IMR-90 (cell line): Measurements from ENCODE around the gene KCNG4. TPM values are rescaled to one million over a fixed set of nuclear protein-coding genes. Genes with fewer than 3 reads are reported as not detected.
A peak's percentile ranks its signal among the peaks of the same experiment; 100 is the strongest.

Source experiments
- ATAC-seq: fragments of 200-7000 bp; cut with Tn5 transposase; 2 replicates; pipeline ENCODE4 v1.9.1; 2020; ENCODE audit warnings: low read depth, mild to moderate bottlenecking, moderate library complexity
- BruUV-seq: library from RNA; stranded (reverse); fragments of 400-500 nt; replicated peaks from 2 replicates; lab custom pipeline; 2021; lab: Mats Ljungman, UMichigan
- CTCF ChIA-PET: fragments of 300-600 bp; formaldehyde crosslinking; extraction: SDS; loops from one replicate; lab custom pipeline; 2021; ENCODE audit warnings: antibody characterized with exemption; lab: Yijun Ruan, JAX
- POLR2A ChIA-PET: fragments of 300-600 bp; sonication (Branson Sonifier 250); formaldehyde crosslinking; loops from one replicate; lab custom pipeline; 2022; ENCODE audit warnings: antibody characterized with exemption; ENCODE audit not compliant: unreplicated experiment; lab: Charles Lee
- DNase-seq: peaks from one replicate; pipeline ENCODE4 v3.0.0; 2013
- H2AFZ ChIP-seq: replicated peaks from 2 replicates; pipeline ENCODE3; 2013; ENCODE audit warnings: low read length, mild to moderate bottlenecking; ENCODE audit not compliant: poor library complexity
- H2AK5ac ChIP-seq: 2 replicates; pipeline ENCODE4 v1.6.1; 2013; ENCODE audit warnings: low read depth, low read length, inconsistent platforms
- H2AK9ac ChIP-seq: replicated peaks from 2 replicates; pipeline ENCODE3; 2013; ENCODE audit warnings: mild to moderate bottlenecking, low read depth, low read length, moderate library complexity; ENCODE audit not compliant: poor library complexity
- H2BK120ac ChIP-seq: 2 replicates; pipeline ENCODE4 v1.6.1; 2013; ENCODE audit warnings: low read depth, low read length, inconsistent platforms
- H2BK15ac ChIP-seq: 3 replicates; pipeline ENCODE4 v1.6.1; 2013; ENCODE audit warnings: low read depth, low read length, inconsistent platforms
- H2BK20ac ChIP-seq: 2 replicates; pipeline ENCODE4 v1.6.1; 2013; ENCODE audit warnings: low read depth, mild to moderate bottlenecking, inconsistent platforms, low read length, moderate library complexity
- H2BK5ac ChIP-seq: 2 replicates; pipeline ENCODE4 v1.6.1; 2013; ENCODE audit warnings: mild to moderate bottlenecking, low read depth, low read length, inconsistent platforms; ENCODE audit not compliant: poor library complexity, severe bottlenecking
- H3K14ac ChIP-seq: replicated peaks from 2 replicates; pipeline ENCODE4 v1.6.1; 2013; ENCODE audit warnings: low read depth, low read length, inconsistent platforms
- H3K18ac ChIP-seq: 2 replicates; pipeline ENCODE4 v1.6.1; 2013; ENCODE audit warnings: low read depth, low read length, control low read depth
- H3K23ac ChIP-seq: 2 replicates; pipeline ENCODE4 v1.6.1; 2013; ENCODE audit warnings: low read depth, low read length, inconsistent platforms
- H3K27ac ChIP-seq: 2 replicates; pipeline ENCODE4 v1.5.1; 2013; ENCODE audit warnings: mild to moderate bottlenecking, control low read depth, low read length; ENCODE audit not compliant: insufficient read depth
- H3K27me3 ChIP-seq: 2 replicates; pipeline ENCODE4 v1.6.1; 2013; ENCODE audit warnings: low read length; ENCODE audit not compliant: control insufficient read depth, insufficient read depth
- H3K36me3 ChIP-seq: 2 replicates; pipeline ENCODE4 v1.6.1; 2013; ENCODE audit warnings: low read length, mixed read lengths; ENCODE audit not compliant: control insufficient read depth, insufficient read depth
- H3K4ac ChIP-seq: 2 replicates; pipeline ENCODE4 v1.6.1; 2013; ENCODE audit warnings: low read depth, low read length, inconsistent platforms
- H3K4me1 ChIP-seq: 2 replicates; pipeline ENCODE4 v1.6.1; 2013; ENCODE audit warnings: low read length, mixed read lengths; ENCODE audit not compliant: control insufficient read depth, insufficient read depth
- H3K4me2 ChIP-seq: 2 replicates; pipeline ENCODE4 v1.6.1; 2013; ENCODE audit warnings: low read depth, mild to moderate bottlenecking, control low read depth, low read length, moderate library complexity
- H3K4me3 ChIP-seq: 2 replicates; pipeline ENCODE4 v1.5.1; 2013; ENCODE audit warnings: low read depth, mild to moderate bottlenecking, control low read depth, low read length, moderate library complexity; ENCODE audit not compliant: insufficient read depth
- H3K56ac ChIP-seq: 2 replicates; pipeline ENCODE4 v1.6.1; 2013; ENCODE audit warnings: low read length, inconsistent platforms; ENCODE audit not compliant: insufficient read depth; ENCODE audit errors: extremely low read depth
- H3K79me1 ChIP-seq, 2 experiments: 2 replicates each; pipeline ENCODE4 v1.6.1; 2013; ENCODE audit warnings: low read length in 2 of 2, inconsistent platforms in 1 of 2, low read depth in 1 of 2
- H3K9ac ChIP-seq: 2 replicates; pipeline ENCODE4 v1.6.1; 2013; ENCODE audit warnings: low read depth, low read length, control low read depth
- H3K9me1 ChIP-seq: 2 replicates; pipeline ENCODE4 v1.6.1; 2013; ENCODE audit warnings: low read length, inconsistent platforms; ENCODE audit not compliant: insufficient read depth
- H3K9me3 ChIP-seq: 2 replicates; pipeline ENCODE4 v1.6.1; 2013; ENCODE audit warnings: low read length; ENCODE audit not compliant: control insufficient read depth, insufficient read depth
- H4K20me1 ChIP-seq: 2 replicates; pipeline ENCODE4 v1.6.1; 2013; ENCODE audit warnings: low read length, inconsistent platforms; ENCODE audit not compliant: insufficient read depth
- H4K5ac ChIP-seq: 2 replicates; pipeline ENCODE4 v1.6.1; 2013; ENCODE audit warnings: mild to moderate bottlenecking, low read depth, low read length, control low read depth
- H4K8ac ChIP-seq, 2 experiments: 2 replicates each; pipeline ENCODE4 v1.6.1; 2013; ENCODE audit warnings: low read depth in 2 of 2, low read length in 2 of 2, control low read depth in 1 of 2, inconsistent platforms in 1 of 2
- H4K91ac ChIP-seq: 2 replicates; pipeline ENCODE4 v1.6.1; 2013; ENCODE audit warnings: low read depth, low read length, inconsistent platforms; ENCODE audit not compliant: insufficient read depth
- POLR2A ChIP-seq: IDR thresholded peaks from 2 replicates; pipeline ENCODE4 v1.6.1; 2012; ENCODE audit warnings: mild to moderate bottlenecking, low read depth, low read length
- RAD21 ChIP-seq: IDR thresholded peaks from 2 replicates; pipeline ENCODE4 v1.6.1; 2012; ENCODE audit warnings: low read length, improper control_type of control experiment
- WGBS, 2 experiments: methylation state at CpG; one replicate each; pipeline versions ENCODE4 v1.1.5 to v1.1.7; 2013; ENCODE audit warnings: missing lambda C conversion rate in 2 of 2; ENCODE audit not compliant: insufficient read length in 1 of 2; ENCODE audit errors: extremely low coverage in 2 of 2; 5-methylcytosine and 5-hydroxymethylcytosine counted together
- dilution Hi-C: fragments of 300-500 bp; cut with HindIII; formaldehyde crosslinking; loops from one replicate; pipeline ENCODE4 v1.14.3; 2018; ENCODE audit warnings: low sequenced_read_pairs; ENCODE audit not compliant: unreplicated experiment
- in situ Hi-C: fragments of 300-500 bp; cut with MboI; formaldehyde crosslinking; loops from 3 replicates; pipeline ENCODE4 v1.14.3; 2019; ENCODE audit warnings: low sequenced_read_pairs, inconsistent platforms, mixed read lengths
- intact Hi-C: fragments of 100-400 bp; cut with micrococcal nuclease; formaldehyde crosslinking; loops from 2 replicates; pipeline ENCODE4 v1.10.0; 2022
- polyA plus RNA-seq, 3 experiments: library from polyadenylated mRNA; depleted of rRNA; stranded (reverse); fragments of >200 nt; gene quantifications; 2 replicates each; pipeline ENCODE4 v1.2.3, GENCODE V29; 2012; ENCODE audit warnings: low replicate concordance in 1 of 3
- total RNA-seq: library from RNA; depleted of rRNA; stranded (reverse); fragments of >200 nt; gene quantifications from 2 replicates; pipeline ENCODE4 v1.2.3, GENCODE V29; 2012

The KCNG4 gene
- total and polyA plus RNA-seq, 2 of the 4 experiments (the other 2 are of a cell fraction) = not detected

GRCh38 chr16:84239141-84239769 lies 557 bp downstream of the KCNG4 start:
- CTCF ChIA-PET = no interaction called here

More at GRCh38 chr16:84239141-84239769, 557 bp downstream of the KCNG4 start:
- no peak overlapping the region for H3K27ac ChIP-seq
- DNase-seq (peak; percentile 4), ATAC-seq (peak; percentile 37; the same call in 1 of the 2 replicates)
- no peaks in the 10 kb centered on the region for H4K20me1 ChIP-seq
- no peaks in the 10 kb centered on the region for H3K9me1 ChIP-seq
- H2BK20ac ChIP-seq = no peak overlapping the region
- H3K4me1 ChIP-seq = no peaks in the 10 kb centered on the region; the same call in 1 of the 2 replicates
- no peak overlapping the region for H4K8ac ChIP-seq
- TF ChIP-seq POLR2A (no peak), RAD21 (peak; percentile 33)
- H3K14ac ChIP-seq = no peak overlapping the region
- no TSS peak for BruUV-seq
- no peak overlapping the region for H3K4ac ChIP-seq
- no peaks in the 10 kb centered on the region for H3K36me3 ChIP-seq
- 0 out of 2 replicates have a peak, but pooled peaks cover 2% of the 10 kb centered on the region for H3K9me3 ChIP-seq
- H4K5ac ChIP-seq = no peak overlapping the region
- H3K9ac ChIP-seq = no peak overlapping the region
- POLR2A ChIA-PET = no interaction called here
- 3% methylated on average over 3 of the region's 10 CpGs; no CpG with 5 or more reads in 1 of the 2 experiments for WGBS, 2 experiments
- H3K4me2 ChIP-seq = no peak overlapping the region
- no peak overlapping the region for H2BK120ac ChIP-seq
- H3K23ac ChIP-seq = no peak overlapping the region
- H3K56ac ChIP-seq = no peak overlapping the region
- H2AK9ac ChIP-seq = no peak overlapping the region
- dilution Hi-C loops (no loop called here), in situ Hi-C loops (no loop called here), intact Hi-C loops (no loop called here)
- H3K18ac ChIP-seq = no peak overlapping the region
- H2BK5ac ChIP-seq = no peak overlapping the region
- no peak overlapping the region for H2AK5ac ChIP-seq
- no peak overlapping the region for H2BK15ac ChIP-seq
- no peak overlapping the region for H2AFZ ChIP-seq
- no peak overlapping the region for H4K91ac ChIP-seq
- H3K79me1 ChIP-seq = no peaks in the 10 kb centered on the region
- no peak overlapping the region for H3K4me3 ChIP-seq
- peaks cover 69% of the 10 kb centered on the region for H3K27me3 ChIP-seq
